Endothelial cell (in vitro differentiated cells): ENCODE measurements around the gene INTU. TPM values are rescaled to one million over a fixed set of nuclear protein-coding genes. Genes with fewer than 3 reads are reported as not detected.

Experiments used
- DNase-seq: peaks from one replicate; pipeline ENCODE4 v3.0.0; 2021; ENCODE audit warnings: low spot score
- H3K27ac Mint-ChIP-seq: one replicate; pipeline ENCODE4 v1.8.0; 2021; ENCODE audit warnings: mixed read lengths, inconsistent platforms; ENCODE audit not compliant: unreplicated experiment
- H3K27me3 Mint-ChIP-seq: one replicate; pipeline ENCODE4 v1.8.0; 2021; ENCODE audit warnings: mild to moderate bottlenecking, moderate library complexity, mixed read lengths, inconsistent platforms; ENCODE audit not compliant: unreplicated experiment
- H3K36me3 Mint-ChIP-seq: one replicate; pipeline ENCODE4 v1.8.0; 2021; ENCODE audit warnings: mild to moderate bottlenecking, low read depth, mixed read lengths, inconsistent platforms; ENCODE audit not compliant: unreplicated experiment
- H3K4me1 Mint-ChIP-seq: one replicate; pipeline ENCODE4 v1.8.0; 2021; ENCODE audit warnings: mild to moderate bottlenecking, mixed read lengths, inconsistent platforms; ENCODE audit not compliant: unreplicated experiment
- H3K4me3 Mint-ChIP-seq: one replicate; pipeline ENCODE4 v1.8.0; 2021; ENCODE audit warnings: mild to moderate bottlenecking, mixed read lengths, inconsistent platforms; ENCODE audit not compliant: unreplicated experiment
- H3K9me3 Mint-ChIP-seq: one replicate; pipeline ENCODE4 v1.8.0; 2021; ENCODE audit warnings: mixed read lengths, inconsistent platforms; ENCODE audit not compliant: unreplicated experiment
- CTCF ChIP-seq: fragments of 200-600 bp; sonication (generic); IDR thresholded peaks from one replicate; pipeline ENCODE4 v1.5.0; 2021; ENCODE audit warnings: antibody characterized with exemption; ENCODE audit not compliant: unreplicated experiment
- total RNA-seq: library from RNA; stranded (reverse); fragmentation: NEBNext Ultra II Directional; extraction: Animal tissue kit (Norgen Biotek cat#: 25700); gene quantifications from one replicate; pipeline ENCODE4 v1.2.1, GENCODE V29; 2021; ENCODE audit not compliant: unreplicated experiment

The INTU gene
- total RNA-seq, 1 donor from 2014 or later, result 6.4 TPM

GRCh38 chr4:127772769-127773671 is 140.3 kb downstream of the INTU start:
- H3K27ac Mint-ChIP-seq, result no peak overlapping the region
- no peaks in the 10 kb centered on the region for H3K9me3 Mint-ChIP-seq
- no peak for DNase-seq
- TF ChIP-seq CTCF, result no peak
- no peaks in the 10 kb centered on the region for H3K4me1 Mint-ChIP-seq
- H3K27me3 Mint-ChIP-seq, result no peaks in the 10 kb centered on the region
- H3K36me3 Mint-ChIP-seq, result no peaks in the 10 kb centered on the region
- no peak overlapping the region for H3K4me3 Mint-ChIP-seq

- no peaks in the 10 kb centered on the region for H3K9me3 Mint-ChIP-seq
- H3K27ac Mint-ChIP-seq, result no peak overlapping the region
- DNase-seq, result no peak
- H3K36me3 Mint-ChIP-seq, result no peaks in the 10 kb centered on the region
- TF ChIP-seq CTCF, result no peak
- H3K4me3 Mint-ChIP-seq, result no peak overlapping the region
- no peaks in the 10 kb centered on the region for H3K27me3 Mint-ChIP-seq
- no peaks in the 10 kb centered on the region for H3K4me1 Mint-ChIP-seq
Measured at GRCh38 chr4:127775843-127776242, 143.1 kb downstream of the INTU start.

Other genes with a start within 250 kb of the INTU start
- gene SLC25A31, start 97.4 kb downstream of the INTU start, total RNA-seq, result not detected
- 1.6 TPM for gene HSPA4L, start 149.4 kb downstream of the INTU start, total RNA-seq
- gene PLK4, start 247.9 kb downstream of the INTU start, total RNA-seq, result 12.6 TPM